Esophagus muscularis mucosa (tissue), 4 donors: ENCODE data around the gene MEIOB.

Experiments
- CTCF ChIP-seq, 3 experiments: fragments of 200-600 bp in 2 of 3; fragments of 450-650 bp in 1 of 3; sonication (generic) in 2 of 3; IDR thresholded peaks; one replicate each; pipeline ENCODE4 v1.5.1; 2017 to 2019; ENCODE audit warnings: antibody characterized with exemption in 3 of 3, mild to moderate bottlenecking in 2 of 3, moderate library complexity in 1 of 3
- EP300 ChIP-seq: sonication (generic); formaldehyde crosslinking; IDR thresholded peaks from one replicate; pipeline ENCODE4 v1.6.1; 2017; ENCODE audit warnings: antibody characterized with exemption
- POLR2A ChIP-seq: fragments of 450-650 bp; IDR thresholded peaks from one replicate; pipeline ENCODE4 v1.6.1; 2017; ENCODE audit warnings: antibody characterized with exemption, moderate library complexity, mild to moderate bottlenecking, low read depth
- POLR2AphosphoS5 ChIP-seq, 2 donors: sonication (generic); formaldehyde crosslinking; IDR thresholded peaks; one replicate each; pipeline ENCODE4 v1.6.1; 2017; ENCODE audit warnings: antibody characterized with exemption in 2 of 2

DNA sequence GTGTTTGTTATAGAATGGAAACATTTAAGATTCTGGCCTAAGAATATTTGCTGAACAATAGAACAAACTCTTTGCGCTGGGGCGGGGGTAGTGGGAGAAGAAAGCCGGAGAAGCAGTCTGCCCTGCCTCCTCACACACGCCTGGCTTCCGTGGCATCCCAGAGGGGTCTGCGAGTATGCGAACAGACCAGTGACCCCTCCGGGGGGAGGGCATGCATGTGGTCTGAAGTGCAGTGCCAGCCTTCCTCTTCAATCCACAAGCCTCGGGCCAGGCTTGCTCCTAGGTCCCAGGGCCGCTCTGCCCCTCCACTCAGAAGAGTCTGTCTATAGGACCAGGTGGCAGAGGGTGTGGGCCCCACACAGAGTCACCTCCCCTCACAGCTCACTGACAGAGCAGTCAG is 64.3 kb downstream of the MEIOB start:
- TF ChIP-seq POLR2A = no peak
- no peak for TF ChIP-seq POLR2AphosphoS5 (IDR thresholded peaks at IDR 0.05)
- no peak for TF ChIP-seq CTCF (IDR thresholded peaks at IDR 0.05)
- no peak for TF ChIP-seq EP300
